GM21381 (cell line): ENCODE results near the gene PIGX.
"Not testable (repeated sequence)": the region's sequence is repeated elsewhere in the genome, so short reads cannot be mapped to it uniquely, and the experiment has no call there.

ENCODE experiments used
- ATAC-seq: cut with Tn5 transposase; IDR thresholded peaks from one replicate; pipeline ENCODE4 v1.9.1; 2021; ENCODE audit warnings: mild to moderate bottlenecking, moderate library complexity; ENCODE audit not compliant: unreplicated experiment

PIGX gene

DNA sequence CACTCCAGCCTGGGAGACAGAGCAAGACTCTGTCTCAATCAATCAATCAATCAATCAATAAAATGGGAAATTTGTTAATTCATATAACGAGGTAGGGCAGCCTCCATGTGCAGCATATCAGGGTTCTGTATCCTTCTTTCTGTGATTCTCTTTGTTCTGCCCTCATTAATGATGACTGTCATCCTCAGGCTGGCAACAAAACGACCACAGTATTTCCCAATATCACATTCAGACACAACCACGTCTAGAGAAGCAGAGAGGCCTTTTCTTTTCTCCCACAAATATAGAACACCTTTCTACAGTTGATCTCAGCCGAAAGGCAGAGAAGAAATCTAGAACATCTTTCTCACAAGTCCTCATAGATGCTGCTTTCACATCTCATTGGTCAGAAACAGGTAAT, 11.4 kb upstream of the PIGX start:
- ATAC-seq = no peak

DNA sequence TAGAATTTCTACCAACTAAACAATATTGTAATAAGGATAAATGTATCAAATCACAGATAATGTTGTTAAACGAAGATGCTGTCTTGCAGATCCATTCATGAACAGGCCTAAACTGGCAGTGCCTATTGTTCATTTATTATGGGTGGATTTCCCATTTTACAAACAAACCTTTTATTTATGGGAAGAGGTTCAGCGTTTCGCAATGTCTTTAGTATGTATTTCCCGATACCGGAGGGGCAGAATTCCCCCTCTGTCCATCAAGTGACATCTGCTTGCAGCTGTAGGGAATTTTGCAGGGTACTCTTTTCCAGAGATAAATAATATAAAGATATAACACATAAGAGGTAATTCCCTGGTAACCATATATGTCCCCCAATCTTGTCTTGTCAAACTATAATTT, 5.8 kb upstream of the PIGX start:
- ATAC-seq = no peak

DNA sequence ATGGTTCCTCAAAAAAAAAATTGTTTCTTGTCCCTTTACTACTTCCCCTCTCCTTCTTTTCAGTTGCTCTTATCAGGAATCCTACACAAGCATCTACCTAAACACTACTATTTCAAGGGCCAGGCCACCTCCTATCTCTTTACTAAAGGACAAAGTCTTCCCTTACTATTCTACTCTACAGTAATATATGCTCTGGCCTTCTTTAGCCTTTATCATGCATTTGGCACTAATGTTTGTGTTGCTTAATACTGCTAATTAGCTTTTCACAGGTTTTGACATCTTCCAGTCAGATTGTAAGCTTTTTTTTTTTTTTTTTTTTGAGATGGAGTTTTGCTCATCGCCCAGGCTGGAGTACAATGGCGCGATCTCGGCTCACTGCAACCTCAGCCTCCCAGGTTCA, 5.4 kb upstream of the PIGX start:
- ATAC-seq = no peak

DNA sequence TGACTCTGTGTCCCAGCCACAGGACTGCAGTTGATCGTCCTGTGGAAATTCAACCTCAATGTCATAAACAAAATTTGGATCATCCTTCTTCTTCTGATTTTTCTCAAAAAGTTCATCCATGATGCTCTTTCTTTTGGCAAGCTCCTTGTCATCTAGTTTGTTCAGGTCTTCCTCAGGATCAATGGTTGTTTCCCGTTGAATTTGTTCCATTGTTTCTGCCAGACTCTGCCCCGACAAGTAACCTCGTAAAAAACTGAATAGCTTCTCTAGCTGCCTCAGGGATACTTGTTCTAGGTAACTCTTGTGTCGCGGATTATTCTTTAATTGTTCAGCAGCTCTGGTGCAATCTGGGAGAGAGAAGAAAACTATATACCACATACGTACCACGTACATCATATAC, 4.6 kb upstream of the PIGX start:
- no peak for ATAC-seq

DNA sequence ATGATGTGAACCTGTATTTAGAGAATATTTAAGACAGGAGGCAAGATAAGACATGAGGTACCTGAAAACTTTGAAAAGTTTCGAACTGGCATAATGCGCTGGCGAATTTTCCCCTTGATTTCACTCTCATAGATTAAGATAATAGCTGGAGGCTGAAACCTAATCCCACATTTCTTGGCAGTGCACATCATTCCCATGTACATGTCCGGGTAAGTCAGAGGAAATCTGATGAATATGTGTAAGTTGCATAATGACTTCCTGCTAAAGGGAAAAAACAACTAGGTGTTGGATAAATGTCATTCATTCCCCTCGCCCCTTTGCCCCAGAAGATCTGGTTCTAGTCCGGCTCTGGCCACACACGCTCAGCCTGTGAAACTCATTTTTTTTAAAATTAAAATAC, 3.7 kb upstream of the PIGX start:
- no peak for ATAC-seq

DNA sequence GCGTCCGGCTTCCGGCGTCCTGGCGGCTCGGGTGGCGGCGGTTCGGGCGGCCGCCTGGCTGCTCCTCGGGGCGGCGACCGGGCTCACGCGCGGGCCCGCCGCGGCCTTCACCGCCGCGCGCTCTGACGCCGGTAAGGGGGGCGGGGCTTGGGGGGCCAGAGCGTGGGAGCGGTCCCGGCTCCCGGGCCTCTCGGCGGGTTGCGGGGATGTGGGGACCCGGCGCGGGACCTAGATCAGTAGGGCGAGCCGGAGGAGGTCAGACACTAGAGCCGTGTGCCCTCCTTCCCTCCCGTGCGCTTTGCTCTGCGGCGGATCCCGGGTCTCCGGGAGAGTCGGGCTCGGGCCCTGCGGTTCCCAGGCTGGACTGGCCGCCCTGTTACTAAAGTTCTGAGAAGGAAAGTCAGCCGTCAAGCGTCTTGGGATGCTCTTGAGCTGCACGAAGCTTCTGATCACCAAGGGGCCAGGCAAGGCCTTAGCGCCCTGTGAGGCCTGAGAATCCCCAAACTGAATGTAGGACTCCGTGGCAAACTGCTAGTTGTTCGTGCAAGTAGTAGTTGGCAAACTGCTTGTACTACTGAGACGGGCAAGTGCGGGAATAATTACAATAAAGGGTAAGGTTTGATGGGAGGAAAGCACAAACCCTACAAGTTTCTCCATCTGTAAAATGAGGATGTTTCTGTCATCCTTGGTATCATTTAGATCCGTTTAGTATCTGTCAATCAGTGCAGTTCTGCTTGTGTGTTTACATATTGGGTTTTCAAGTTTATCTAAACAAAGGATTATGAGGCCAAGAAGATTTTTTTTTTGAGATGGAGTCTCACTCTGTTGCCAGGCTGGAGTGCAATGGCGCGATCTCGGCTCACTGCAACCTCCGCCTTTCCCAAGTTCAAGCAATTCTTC, 587 bp downstream of the PIGX start:
- ATAC-seq = peak; percentile 45

DNA sequence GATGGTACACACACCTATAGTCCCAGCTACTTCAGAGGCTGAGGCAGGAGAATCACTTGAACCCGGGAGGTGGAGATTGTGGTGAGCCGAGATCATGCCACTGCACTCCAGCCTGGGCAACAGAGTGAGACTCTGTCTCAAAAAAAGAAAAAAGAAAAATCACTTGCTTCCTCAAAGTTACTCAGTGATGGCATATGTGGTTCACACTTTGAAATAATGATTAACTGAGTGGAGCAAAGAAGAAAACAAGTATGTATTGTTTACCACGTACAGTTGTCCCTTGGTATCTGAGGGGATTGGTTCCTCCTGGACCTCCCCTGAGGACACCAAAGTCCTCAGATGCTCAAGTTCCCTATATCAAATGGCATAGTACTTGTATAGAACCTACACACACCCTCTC, 5.0 kb downstream of the PIGX start:
- ATAC-seq = peak; percentile 39

DNA sequence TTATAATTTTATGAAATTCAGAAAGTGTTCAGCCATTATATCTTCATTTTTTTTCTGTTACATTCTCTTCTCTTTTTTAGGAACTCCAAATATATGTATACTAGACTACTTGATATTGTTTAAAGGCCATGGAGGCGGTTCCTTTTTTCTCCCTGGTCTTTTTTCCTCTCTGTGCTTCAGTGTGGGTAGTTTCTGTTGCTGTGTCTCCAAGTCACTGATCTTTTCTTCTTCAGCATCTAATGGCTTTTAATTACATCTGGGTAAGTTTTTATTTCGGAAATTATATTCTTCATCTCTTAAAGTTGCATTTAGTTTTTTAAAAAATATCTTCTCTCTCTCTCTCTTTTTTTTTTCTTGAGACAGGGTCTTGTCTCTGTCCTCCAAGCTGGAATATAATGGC, 8.9 kb downstream of the PIGX start:
- ATAC-seq = no peak

DNA sequence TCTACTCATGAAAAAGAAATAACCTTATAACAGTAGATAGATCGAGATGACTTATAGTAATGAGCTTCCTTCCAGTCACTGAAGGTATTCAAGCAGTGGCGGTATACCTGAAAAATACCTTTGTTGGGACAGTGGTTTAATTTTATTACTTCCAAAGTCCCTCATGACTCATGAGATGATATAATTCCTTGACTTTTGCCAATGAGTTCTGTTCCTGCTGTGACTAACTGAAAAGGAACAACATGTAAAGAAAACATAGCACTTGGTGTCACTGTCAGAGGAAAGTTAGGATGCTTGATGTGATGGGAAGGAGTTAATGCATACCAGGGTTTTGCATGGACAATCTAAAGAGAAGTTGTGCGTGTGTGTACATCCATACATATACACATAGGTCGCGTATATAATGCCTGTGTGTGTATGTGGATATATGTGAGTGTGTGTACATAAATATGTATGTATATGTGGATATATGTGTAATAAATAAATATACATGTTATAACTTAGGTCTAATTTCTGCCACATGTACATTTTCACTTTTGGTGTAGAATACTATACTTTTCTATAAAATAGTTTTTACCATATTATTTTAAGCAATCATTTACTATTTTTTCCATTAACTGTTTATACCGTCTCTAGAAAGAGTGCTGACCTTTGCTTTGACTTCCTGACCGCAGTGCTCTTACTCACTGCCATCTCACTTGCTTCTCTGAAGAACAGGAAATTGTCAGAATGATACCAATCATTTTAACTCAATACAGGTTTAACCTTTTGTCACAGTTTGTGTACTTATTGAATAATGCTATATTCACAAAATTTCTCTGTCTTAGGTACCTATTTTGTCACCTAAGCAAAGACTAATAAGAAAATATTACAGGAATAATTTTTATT, 14.9 kb downstream of the PIGX start:
- no peak for ATAC-seq

DNA sequence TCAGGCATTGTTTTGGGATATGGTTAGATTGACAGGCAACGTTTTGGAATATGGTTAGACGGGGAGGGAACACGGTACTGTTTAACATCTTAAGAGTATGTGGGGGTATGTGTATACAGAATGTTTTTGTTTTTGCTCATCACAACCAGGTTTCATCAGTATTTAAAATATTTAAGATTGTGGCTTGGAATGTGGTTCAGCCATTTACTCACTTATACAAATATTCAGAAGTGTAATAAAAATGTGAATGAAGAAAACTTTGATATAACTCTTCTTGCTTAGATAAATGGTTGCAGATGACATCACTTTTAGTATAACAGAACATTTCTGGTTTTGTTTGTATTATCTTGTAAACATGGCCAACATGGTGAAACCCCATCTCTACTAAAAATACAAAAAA, 23.6 kb downstream of the PIGX start:
- no peak for ATAC-seq

DNA sequence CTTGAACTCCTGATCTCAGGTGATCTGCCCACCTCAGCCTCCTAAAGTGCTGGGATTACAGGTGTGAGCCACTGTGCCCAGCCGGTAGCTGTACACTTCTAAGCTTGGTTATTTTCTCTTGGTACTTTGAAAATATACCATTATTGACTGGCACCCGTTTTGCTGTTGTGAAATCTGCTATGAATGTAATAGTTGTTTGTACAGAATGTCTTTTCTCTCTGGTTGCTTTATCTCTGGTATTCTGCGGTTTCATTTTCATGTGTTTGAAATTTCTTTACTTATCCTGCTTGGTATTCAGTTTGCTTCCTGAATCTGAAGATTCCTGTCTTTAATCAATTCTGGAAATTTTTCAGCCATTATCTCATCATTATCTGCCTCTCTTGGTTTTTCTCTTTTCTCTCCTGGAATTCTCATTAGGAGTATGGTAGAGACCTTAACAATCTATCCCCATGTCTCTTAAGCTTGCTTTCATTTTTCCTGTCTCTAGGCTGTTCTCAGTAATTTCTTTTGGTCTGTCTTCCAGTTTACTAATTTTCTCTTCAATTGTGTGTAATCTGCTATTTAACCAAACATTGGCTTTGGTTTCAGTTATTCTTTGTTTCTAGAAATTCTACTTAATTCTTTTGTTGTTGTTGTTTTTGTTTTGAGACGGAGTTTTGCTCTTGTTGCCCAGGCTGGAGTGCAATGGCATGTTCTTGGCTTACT, 24.6 kb downstream of the PIGX start:
- no peak for ATAC-seq

DNA sequence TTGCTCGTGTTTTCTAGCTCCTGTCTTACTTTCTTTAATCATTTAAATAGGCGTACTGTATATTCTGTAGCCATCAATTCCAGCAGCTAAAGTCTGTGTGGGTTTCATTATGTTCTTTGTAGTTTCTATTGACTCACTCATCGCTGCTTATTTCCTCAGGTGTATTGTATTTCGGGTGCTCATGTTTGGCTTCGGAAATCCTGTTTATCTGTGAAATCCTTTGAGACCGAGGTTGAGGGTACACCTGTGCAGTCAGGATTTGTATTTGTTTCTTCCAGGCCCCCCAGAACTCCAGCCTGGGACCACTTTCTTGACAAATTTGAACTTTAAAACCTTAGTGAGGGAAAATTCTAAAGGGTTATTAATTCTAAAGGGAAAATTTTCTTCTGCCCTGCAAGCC, 25.5 kb downstream of the PIGX start:
- ATAC-seq = no peak

DNA sequence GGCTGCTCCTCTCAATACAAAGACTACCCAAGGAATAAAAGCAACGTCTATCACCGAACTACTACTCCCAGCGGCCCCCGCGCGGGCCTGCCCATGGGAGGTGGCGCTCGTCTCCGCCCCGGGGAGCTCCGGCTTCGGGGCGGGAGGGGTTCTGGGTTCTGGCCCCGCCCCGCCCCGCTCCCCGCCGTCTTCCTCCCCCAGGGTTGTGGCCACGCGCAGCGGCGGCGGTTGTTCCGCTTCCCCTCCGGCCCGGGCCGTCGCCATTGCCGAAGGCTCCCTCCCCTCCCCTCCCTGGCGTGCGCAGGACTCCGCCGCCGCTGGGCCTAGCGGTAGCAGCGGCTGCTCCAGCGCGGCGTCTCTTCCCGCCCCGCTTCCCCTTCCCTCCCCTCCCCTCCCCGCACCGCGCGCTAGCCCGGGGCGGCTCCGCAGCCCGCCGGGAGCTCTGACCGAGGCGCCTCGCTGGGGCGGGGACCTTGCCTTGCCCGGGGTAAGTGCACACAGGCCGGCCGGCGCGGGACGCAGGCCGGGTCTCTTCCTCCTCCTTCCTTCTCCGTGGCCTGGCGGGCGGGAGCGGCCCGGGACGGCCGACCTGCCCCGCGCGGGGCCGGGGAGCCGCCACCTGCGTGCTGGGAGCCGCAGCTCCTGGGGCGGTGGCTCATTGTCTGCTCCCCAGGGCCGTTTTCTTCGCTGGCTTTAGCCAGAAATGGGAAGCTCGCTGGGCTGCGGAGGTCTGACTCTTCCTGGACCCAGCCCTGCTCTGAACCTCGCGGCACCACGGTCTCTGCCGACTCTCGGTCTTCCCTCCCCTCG, 27.7 kb downstream of the PIGX start, which contains the start of gene PAK2:
PAK2 (plus strand) TSS at position 187 of the 810 bp plus-strand sequence. CDS start 42,790 bp downstream, outside the sequence.
- ATAC-seq = peak; percentile 89

DNA sequence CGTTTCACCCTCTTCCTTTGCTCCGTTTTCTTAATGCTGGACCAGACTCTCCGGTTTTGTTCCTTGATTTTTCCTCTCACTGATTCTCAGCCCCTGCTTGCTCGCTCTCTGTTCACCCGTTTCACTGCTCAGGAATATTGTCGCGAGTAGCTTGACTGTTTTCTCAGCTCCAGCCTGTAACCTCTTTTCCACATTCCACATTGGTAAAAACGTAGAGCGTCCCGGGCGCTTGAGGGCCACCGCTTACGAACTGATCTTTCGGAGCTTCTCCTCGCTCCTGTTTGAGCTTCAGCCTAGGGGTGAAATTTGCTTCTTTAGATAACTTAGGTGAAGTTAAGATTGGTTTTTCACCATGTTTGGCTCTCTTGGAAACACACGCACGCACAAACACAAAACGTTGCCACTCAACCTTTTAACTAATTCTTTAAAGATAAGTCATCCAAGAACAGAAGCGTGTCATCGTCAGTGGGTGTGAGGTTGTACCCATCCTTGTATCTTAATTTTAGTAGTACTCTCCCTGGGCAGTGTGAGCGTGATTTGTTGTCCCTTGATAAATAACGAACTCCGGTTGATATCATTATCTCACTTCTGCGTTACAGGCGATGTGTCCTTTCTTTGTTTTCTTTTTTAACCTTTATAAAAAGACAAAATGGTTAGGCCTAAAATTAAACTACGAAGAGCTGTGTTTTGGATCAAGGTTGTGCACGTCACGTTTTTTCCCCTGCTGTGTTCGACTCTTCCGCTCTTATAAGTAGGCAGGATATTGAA, 28.5 kb downstream of the PIGX start:
- no peak for ATAC-seq

DNA sequence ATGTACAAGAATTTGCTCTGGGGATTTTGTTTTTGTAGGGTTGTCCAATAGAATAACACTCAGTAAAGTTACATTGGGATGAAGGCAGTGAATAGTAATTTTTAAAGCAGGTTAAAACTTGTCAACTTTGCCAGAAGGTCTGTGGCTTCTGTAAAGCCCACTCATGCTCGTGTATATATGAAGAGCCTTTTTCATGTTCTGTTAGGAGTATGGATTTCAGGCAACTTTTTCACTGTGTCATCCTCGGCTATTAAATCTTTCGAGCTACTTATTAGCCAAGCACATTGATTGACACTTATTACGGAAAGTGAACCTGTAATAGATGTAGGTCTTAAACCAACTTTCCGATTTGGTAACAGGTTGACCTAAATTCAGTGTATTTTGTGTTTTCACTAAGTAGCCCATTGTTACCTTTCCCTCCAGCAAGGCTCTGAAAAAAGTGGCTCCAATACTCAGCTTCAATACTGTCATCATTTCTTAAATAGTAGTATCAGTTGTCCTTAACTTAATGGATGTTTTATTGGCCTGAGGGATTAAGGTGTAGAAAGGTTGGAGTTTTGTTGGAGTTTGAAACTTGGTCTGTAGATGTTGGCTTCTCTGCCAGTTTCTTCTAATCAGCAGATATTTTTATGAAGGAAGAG, 29.2 kb downstream of the PIGX start:
- no peak for ATAC-seq

DNA sequence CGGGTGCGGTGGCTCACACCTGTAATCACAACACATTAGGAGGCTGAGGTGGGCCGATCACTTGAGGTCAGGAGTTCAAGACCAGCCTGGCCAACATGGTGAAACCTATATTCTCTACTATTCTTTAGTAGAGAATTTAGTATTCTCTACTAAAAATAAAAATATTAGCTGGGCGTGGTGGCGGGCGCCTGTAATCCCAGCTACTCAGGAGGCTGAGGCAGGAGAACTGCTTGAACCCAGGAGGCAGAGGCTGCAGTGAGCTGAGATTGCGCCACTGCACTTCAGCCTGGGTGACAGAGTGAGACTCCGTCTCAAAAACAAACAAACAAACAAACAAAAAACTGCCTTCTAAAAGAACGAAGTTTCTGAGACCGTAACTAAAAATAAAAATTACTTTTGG, 31.4 kb downstream of the PIGX start:
- not testable (repeated sequence) for ATAC-seq

DNA sequence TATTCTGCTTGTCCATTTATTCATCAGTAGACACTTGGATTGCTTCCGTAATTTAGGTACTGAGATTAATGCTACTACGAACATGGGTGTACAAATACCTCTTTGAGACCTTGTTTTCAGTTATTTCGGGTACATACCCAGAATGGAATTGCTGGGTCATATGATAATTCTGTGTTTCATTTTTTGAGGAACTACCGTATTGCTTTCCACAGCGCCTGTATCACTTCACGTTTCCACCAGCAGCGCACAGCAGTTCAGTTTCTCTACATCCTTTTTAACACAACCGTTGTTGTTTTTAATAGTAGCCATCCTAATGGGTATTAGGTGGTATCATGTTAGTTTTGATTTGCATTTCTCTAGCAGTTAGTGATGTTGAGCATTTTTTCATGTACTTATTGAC, 36.9 kb downstream of the PIGX start:
- no peak for ATAC-seq

DNA sequence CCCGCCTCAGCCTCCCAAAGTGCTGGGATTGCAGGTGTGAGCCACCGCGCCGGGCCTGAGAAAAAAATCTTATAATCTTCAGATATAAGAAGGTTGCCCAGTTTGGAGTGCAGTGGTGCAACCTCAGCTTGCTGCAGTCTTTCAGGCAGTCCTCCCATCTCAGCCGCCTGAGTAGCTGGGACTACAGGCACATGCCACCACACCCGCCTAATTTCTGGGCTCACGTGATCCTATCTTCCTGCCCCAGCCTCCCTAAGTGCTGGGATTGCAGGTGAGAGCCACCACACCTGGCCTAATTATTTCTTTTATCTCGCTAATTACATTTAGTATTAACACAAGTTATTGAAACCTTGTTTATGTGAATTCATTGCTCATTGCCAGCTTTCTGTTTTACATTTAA, 41.0 kb downstream of the PIGX start:
- ATAC-seq = no peak
